Omental fat pad (tissue), 4 donors: ENCODE measurements around the gene EGLN2. TPM values are rescaled to one million over a fixed set of nuclear protein-coding genes. Genes with fewer than 3 reads are reported as not detected.

ENCODE experiments used
- ATAC-seq: fragments of 150-250 bp; one replicate; pipeline ENCODE4 v1.9.1; 2016; ENCODE audit warnings: mild to moderate bottlenecking, moderate library complexity; ENCODE audit not compliant: low FRiP score
- DNase-seq: peaks from one replicate; pipeline ENCODE4 v3.0.0-alpha.2; 2019; ENCODE audit warnings: low spot score
- total RNA-seq, 4 donors: library from RNA; depleted of rRNA; stranded (reverse); fragments of >200 nt; gene quantifications; one replicate each; pipeline ENCODE4 v1.1.0, GENCODE V29; 2016
- TF ChIP-seq, protein P1 (sequence below), 3 donors: fragments of 450-650 bp; IDR thresholded peaks; one replicate each; pipeline ENCODE4 v1.5.1; 2016 to 2017; ENCODE audit warnings: antibody characterized with exemption in 3 of 3, mild to moderate bottlenecking in 3 of 3, moderate library complexity in 2 of 3

The EGLN2 gene
- total RNA-seq, result 100 to 1,000 TPM in 2 of 4 donors, 10 to 100 TPM in 2; 91.6 to 107 (median 101) TPM

DNA sequence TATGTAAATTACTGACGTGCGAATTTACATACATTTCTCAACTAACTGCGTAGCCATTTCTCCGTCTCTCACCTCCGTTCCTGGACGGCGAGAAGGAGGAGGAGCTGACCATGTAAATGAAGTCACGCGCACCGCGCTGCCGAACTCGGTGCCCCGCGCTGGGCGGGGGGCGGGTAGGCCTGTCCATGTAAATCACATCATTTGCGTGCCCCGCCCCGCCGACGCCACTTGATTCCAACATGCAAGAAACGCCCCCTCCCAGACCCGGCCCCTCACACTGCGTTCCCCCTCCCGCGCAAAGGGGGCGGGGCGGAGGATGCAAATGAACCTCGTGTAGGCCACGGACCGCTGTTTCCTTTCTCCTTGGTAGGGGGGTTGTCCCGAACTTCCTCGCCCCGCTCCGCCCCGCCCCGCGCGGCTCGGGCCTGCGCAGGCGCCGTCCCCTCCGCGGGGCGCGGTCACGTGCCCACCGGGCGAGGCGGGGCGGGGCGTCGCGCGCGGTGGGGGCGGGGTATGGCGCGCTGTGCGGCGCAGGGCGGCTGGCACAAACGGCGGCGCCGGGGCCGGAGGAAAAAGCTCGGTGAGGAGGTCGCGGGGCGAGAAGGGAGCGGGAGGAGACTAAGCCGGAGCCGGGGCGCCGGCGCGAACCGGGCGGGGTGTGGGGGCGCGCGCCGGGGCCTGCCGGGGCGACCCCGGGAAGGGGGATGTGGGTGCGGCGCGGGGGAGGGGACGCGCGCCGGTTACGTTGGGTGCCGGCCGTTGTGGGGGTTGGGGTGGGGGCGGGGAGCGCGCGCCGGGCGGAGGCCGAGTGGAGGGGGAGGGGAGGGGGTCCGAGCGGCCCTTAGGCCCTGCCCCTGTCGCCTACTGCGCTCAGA is at the start of gene EGLN2:
EGLN2 (plus strand) TSS at position 509 of the 875 bp plus-strand sequence. CDS start 1,382 bp downstream, outside the sequence.
- TF ChIP-seq, protein P1, sequence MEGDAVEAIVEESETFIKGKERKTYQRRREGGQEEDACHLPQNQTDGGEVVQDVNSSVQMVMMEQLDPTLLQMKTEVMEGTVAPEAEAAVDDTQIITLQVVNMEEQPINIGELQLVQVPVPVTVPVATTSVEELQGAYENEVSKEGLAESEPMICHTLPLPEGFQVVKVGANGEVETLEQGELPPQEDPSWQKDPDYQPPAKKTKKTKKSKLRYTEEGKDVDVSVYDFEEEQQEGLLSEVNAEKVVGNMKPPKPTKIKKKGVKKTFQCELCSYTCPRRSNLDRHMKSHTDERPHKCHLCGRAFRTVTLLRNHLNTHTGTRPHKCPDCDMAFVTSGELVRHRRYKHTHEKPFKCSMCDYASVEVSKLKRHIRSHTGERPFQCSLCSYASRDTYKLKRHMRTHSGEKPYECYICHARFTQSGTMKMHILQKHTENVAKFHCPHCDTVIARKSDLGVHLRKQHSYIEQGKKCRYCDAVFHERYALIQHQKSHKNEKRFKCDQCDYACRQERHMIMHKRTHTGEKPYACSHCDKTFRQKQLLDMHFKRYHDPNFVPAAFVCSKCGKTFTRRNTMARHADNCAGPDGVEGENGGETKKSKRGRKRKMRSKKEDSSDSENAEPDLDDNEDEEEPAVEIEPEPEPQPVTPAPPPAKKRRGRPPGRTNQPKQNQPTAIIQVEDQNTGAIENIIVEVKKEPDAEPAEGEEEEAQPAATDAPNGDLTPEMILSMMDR (IDR thresholded peaks at IDR 0.05), result no peak
- peak; percentile 100 for DNase-seq
- peak; percentile 91 for ATAC-seq

DNA sequence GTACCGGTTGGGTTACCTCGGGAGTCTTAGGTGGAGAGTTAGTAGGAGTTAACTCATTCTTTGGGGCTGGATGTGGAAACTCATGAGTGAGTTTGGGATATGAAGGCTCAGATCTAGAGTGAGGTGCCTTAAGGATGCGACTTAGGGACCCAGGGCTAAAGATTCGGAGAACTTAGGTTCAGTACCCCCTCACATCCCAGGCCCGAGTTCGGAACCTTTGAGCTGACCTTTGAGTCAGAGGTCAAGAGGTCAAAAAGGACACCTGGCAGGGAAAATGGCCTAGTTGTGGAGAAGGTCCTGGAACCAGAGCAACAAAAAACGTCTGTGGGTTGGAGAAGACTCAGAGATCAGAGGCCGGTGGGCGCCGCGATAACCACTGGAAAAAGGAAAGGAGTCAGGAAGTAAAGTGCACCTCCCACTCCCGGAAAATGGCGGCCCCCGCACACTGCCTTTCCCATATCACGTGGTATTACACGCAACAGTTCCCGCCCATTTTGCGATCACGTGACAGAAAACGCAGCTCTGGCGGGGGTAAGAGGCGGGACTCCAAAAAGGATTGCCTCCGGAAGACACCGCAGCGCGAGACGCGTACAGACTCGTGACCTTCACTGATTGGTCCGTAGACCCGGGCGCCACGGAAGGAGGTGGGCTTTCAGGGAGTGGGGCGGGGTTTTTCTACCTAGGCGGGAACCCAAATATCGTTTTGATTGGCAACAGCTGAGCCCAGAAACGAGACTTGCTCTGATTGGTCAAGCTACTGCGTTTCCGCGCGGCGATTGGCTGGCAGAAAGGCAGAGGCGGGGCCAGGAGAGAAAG is 48.7 kb upstream of the EGLN2 start, which contains the start of gene ACTMAP:
ACTMAP (minus strand) TSS at position 420 of the 816 bp plus-strand sequence. CDS start 674 bp downstream, outside the sequence.
- peak; percentile 96 for ATAC-seq
- peak; percentile 98 for DNase-seq
- TF ChIP-seq, protein P1 (IDR thresholded peaks at IDR 0.05), result no peak

DNA sequence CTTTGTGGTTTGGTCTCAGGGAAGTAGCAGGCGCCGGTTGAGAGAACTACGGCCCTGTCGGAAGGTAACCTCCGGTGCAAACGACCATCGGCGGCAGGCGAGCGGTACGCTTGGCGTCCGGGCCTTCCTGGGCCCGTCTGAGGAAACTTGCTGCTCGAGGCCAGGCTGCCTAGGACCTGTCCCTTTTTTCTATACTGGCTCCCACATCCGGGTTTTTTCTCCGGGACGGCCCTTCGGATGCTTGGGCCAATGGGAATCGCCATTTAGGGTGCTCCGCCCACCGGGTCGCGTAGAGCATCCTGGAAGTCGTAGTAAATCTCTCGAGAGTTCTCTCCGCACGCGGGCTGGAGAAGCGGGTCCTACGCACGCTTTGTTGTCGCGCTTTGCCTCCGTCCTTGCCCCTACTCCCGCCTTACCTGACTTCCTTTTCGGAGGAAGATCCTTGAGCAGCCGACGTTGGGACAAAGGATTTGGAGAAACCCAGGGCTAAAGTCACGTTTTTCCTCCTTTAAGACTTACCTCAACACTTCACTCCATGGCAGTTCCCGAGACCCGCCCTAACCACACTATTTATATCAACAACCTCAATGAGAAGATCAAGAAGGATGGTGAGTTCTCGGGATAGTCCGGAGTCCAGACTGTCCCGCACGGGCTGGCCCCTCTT is 48.0 kb upstream of the EGLN2 start, which contains the start of gene SNRPA:
SNRPA (plus strand) TSS at position 330 of the 664 bp plus-strand sequence; CDS start at position 536, 206 bp downstream.
- DNase-seq (peak; percentile 94), ATAC-seq (peak; percentile 84)
- TF ChIP-seq, protein P1 (IDR thresholded peaks at IDR 0.05), result no peak

DNA sequence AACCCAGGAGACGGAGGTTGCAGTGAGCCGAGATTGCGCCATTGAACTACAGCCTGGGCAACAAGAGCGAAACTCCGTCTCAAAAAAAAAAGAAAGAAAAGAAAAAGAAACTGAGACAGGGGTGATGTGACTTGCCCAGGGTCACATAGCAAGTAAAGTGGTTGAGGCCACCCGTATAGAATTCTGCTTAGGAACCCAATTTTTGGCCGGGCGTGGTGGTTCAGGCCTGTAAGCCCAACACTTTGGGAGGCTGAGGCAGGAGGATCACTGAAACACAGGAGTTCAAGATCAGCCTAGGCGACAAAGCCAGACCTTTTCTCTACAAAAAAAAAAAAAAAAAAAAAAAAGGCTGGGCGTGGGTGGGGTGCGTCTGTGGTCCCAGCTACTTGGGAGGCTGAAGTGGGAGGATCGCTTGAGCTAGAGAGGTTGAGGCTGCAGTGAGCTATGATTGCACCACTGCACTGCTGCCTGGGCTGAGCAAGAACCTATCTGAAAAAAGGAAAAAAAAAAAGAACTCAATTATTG is 46.7 kb upstream of the EGLN2 start:
- TF ChIP-seq, protein P1 (IDR thresholded peaks at IDR 0.05), result no peak
- DNase-seq, result no peak
- ATAC-seq, result no peak

DNA sequence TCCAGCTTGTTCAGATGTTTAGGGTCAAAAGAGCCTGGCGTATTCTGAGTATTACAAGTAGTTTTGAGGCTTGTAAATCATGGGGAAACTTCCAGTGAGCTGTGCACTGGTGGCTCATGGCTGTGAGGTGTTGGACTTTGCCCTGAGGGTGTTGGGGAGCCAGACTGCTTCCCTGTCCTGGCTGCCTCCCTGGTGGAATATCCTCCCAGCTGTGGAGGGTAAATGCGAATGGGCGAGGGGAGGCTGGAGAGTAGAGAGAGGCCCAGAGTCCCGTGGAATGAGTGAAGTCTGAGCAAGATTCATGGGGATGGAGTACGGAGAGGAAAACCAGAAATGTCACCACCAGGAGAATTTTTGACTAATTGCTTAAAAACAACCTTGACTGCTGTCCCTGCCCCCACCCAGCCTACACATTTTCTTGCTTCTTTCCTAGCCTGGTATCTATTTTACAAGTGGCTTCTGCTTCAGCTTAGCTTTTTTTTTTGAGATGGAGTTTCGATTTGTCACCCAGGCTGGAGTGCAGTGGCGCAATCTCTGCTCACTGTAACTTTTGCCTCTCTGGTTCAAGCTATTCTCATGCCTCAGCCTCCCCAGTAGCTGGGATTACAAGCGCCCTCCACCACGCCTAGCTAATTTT is 44.3 kb upstream of the EGLN2 start:
- no peak for ATAC-seq
- TF ChIP-seq, protein P1 (IDR thresholded peaks at IDR 0.05), result no peak
- DNase-seq, result no peak

DNA sequence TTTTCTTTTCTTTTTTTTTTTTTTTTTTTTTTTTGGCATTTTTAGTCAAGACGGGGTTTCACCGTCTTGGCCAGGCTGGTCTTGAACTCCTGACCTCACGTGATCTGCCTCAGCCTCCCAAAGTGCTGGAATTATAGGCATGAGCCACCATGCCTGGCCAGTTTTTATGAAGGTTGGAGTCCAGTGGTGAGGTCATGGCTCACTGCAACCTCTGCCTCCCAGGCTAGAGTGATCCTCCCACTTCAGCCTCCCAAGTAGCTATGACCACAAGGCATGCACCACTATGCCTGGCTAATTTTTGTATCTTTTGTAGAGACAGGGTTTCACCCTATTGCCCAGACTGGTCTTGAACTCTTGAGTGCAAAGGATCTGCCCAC is 43.8 kb upstream of the EGLN2 start:
- DNase-seq (no peak), ATAC-seq (no peak)
- TF ChIP-seq, protein P1 (IDR thresholded peaks at IDR 0.05), result no peak
